Thoracic aorta (tissue), 2 donors: ENCODE data around the gene NKD1. TPM values are rescaled to one million over a fixed set of nuclear protein-coding genes. Genes with fewer than 3 reads are reported as not detected.
A peak's percentile ranks its signal among the peaks of the same experiment; 100 is the strongest.

ENCODE experiments used
- ATAC-seq: fragments of 150-250 bp; one replicate; pipeline ENCODE4 v1.8.0; 2017; ENCODE audit warnings: low read depth; ENCODE audit not compliant: insufficient number of reproducible peaks, low FRiP score
- DNase-seq: peaks from one replicate; pipeline ENCODE4 v3.0.0-alpha.2; 2020; ENCODE audit warnings: low spot score
- H3K27ac ChIP-seq, 2 donors: fragments of 200-600 bp; sonication (generic); 1 replicate in 1 of 2; 2 replicates in 1 of 2; pipeline ENCODE4 v1.5.1; 2016; ENCODE audit warnings: mild to moderate bottlenecking in 2 of 2, moderate library complexity in 2 of 2
- H3K27me3 ChIP-seq: fragments of 200-600 bp; sonication (generic); replicated peaks from 2 replicates; pipeline ENCODE4 v1.6.0; 2016; ENCODE audit warnings: mild to moderate bottlenecking; ENCODE audit not compliant: insufficient read depth
- H3K36me3 ChIP-seq: fragments of 200-600 bp; sonication (generic); one replicate; pipeline ENCODE4 v1.5.1; 2016
- H3K4me1 ChIP-seq, 2 donors: fragments of 200-600 bp; sonication (generic); 1 replicate in 1 of 2; 2 replicates in 1 of 2; pipeline versions ENCODE4 v1.5.1 to v1.6.0; 2016; ENCODE audit warnings: low read depth in 2 of 2, mild to moderate bottlenecking in 1 of 2; ENCODE audit not compliant: control insufficient read depth in 1 of 2
- H3K4me3 ChIP-seq: fragments of 200-600 bp; sonication (generic); 2 replicates; pipeline ENCODE4 v1.5.1; 2016; ENCODE audit warnings: mild to moderate bottlenecking
- H3K9me3 ChIP-seq: fragments of 200-600 bp; sonication (generic); 2 replicates; pipeline ENCODE4 v1.5.1; 2016
- CTCF ChIP-seq: fragments of 200-600 bp; sonication (generic); IDR thresholded peaks from one replicate; pipeline ENCODE4 v1.5.1; 2019; ENCODE audit warnings: antibody characterized with exemption
- total RNA-seq, 2 donors: library from RNA; depleted of rRNA; stranded (reverse); fragments of >200 nt; gene quantifications; one replicate each; pipeline versions ENCODE4 v1.1.0 to v1.2.3, GENCODE V29; 2016

NKD1 gene
- total RNA-seq, 2 donors from 2014 or later: 30.2 to 41.7 TPM

GRCh38 chr16:50669741-50670140, 121.5 kb downstream of the NKD1 start:
- H3K27ac ChIP-seq: no peak overlapping the region
- H3K27me3 ChIP-seq: no peaks in the 10 kb centered on the region
- H3K36me3 ChIP-seq: peaks cover 5% of the 10 kb centered on the region
- no peak overlapping the region for H3K4me3 ChIP-seq
- ATAC-seq (no peak), DNase-seq (no peak)
- H3K4me1 ChIP-seq: peaks cover 5 to 16% of the 10 kb centered on the region in 2 donors
- no peak for TF ChIP-seq CTCF
- H3K9me3 ChIP-seq: peaks cover 7% of the 10 kb centered on the region

- Histone ChIP-seq H3K36me3 (peaks cover 5% of the 10 kb centered on the region), H3K9me3 (peaks cover 7% of the 10 kb centered on the region), H3K27me3 (no peaks in the 10 kb centered on the region), H3K4me1 (peaks cover 5 to 12% of the 10 kb centered on the region in 2 donors), H3K4me3 (no peak overlapping the region), H3K27ac (no peak overlapping the region)
- no peak for DNase-seq
- no peak for ATAC-seq
- no peak for TF ChIP-seq CTCF
Observed at GRCh38 chr16:50670476-50670875, 122.3 kb downstream of the NKD1 start.

GRCh38 chr16:50671644-50672260, 123.6 kb downstream of the NKD1 start:
- H3K4me3 ChIP-seq: no peak overlapping the region
- peaks cover 7% of the 10 kb centered on the region for H3K9me3 ChIP-seq
- DNase-seq (no peak), ATAC-seq (no peak)
- H3K27me3 ChIP-seq: no peaks in the 10 kb centered on the region
- peak; percentile 27 for TF ChIP-seq CTCF
- H3K27ac ChIP-seq: no peak overlapping the region
- peaks cover 5% of the 10 kb centered on the region for H3K36me3 ChIP-seq
- H3K4me1 ChIP-seq: peaks cover 5 to 12% of the 10 kb centered on the region in 2 donors

GRCh38 chr16:50673496-50674275, 125.5 kb downstream of the NKD1 start:
- ATAC-seq (no peak), DNase-seq (no peak)
- Histone ChIP-seq H3K9me3 (peaks cover 7% of the 10 kb centered on the region), H3K4me3 (no peak overlapping the region), H3K36me3 (peaks cover 5% of the 10 kb centered on the region), H3K27ac (no peak overlapping the region), H3K4me1 (peaks cover under 1 to 4% of the 10 kb centered on the region in 2 donors), H3K27me3 (no peaks in the 10 kb centered on the region)
- TF ChIP-seq CTCF: no peak

- no peak for TF ChIP-seq CTCF
- no peak overlapping the region for H3K27ac ChIP-seq
Observed at GRCh38 chr16:50674831-50675230, 126.6 kb downstream of the NKD1 start.

More at GRCh38 chr16:50674831-50675230, 126.6 kb downstream of the NKD1 start:
- no peak for ATAC-seq
- Histone ChIP-seq H3K4me3 (no peak overlapping the region), H3K36me3 (peaks cover 5% of the 10 kb centered on the region), H3K4me1 (no peaks in the 10 kb centered on the region), H3K27me3 (no peaks in the 10 kb centered on the region), H3K9me3 (peaks cover 7% of the 10 kb centered on the region)
- DNase-seq: no peak
